NCI-H446 treated with DMSO at 0.1 percent for 48 hours (cell line): ENCODE measurements around the gene UBA52.

Source experiments
- DNase-seq: peaks from one replicate; lab custom pipeline; 2025; lab: John Stamatoyannopoulos, UW

UBA52 gene

DNA sequence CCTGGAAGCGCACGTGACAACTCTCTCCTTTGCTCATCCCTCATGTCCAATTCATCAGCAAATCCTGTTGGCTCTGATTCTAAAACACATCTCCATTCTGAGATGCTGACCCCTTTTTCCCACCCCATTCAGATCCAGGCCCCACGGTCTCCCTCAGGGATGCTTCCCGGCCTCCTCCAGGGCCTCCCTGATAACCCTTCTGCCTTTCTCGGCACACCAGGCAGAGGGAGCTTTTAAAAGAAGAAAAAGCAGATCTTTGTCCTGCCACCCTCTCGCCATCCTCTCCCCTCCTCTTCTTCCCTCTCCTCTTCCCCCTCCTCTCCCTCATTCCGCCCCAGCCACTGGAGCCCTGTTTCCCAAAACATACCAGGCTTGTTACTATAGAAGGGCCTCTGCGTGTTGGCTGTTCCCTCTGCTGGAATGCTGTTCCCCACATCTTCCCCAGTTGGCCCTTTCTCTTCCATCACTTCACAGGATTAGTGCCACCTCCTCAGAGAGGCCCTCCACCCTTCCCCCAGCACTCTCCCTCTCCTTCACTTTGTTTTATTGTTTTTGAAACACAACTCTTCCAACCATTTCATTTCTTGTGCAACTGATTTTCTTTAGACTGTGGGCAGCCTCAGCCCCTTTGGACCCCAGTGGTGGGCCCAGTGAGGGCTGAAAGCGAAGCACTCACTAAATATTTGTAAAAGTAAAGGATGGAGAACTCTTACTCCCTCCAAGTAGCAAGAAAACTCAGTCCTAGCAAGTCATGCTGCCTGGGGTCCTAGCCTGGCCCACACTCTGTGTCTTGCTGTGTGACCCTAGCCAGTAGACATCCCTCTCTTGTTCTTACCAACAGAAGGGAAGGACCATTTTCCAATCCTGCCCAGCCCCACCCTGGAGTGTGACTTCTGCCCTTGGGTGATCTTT is 37.4 kb downstream of the UBA52 start:
- DNase-seq = no peak

DNA sequence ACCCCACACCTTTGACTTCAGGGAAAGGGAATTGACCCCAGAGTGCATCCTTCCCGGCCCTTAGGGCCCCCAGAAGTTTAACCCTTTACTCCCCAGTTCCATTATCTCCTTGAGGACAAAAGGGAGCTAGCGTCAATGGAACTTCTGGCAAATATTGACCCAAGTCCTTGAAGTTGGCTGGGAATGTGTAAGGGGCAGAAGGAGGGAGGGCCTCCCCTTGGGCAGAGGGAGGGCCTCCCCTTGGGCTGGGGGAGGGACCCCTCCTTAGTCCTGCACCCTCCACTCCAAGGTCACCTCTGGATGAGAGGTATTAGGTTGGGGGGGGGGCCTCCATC is 38.0 kb downstream of the UBA52 start:
- no peak for DNase-seq

DNA sequence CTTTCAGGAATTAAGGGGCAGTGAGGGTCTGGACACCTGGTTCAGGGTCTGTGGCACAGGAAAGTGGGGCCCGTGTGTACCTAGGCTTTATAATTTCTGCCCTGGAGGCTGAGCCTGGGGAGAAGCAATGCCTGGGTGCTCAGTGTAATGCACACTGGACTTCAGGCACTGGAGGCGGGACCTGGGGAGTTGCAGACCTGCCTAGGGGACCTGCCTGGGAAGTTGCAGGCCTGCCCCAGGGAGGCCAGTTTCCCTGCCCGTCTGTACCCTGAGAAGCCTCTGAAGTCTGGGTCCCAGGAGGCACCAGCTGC is 38.5 kb downstream of the UBA52 start:
- DNase-seq = no peak

DNA sequence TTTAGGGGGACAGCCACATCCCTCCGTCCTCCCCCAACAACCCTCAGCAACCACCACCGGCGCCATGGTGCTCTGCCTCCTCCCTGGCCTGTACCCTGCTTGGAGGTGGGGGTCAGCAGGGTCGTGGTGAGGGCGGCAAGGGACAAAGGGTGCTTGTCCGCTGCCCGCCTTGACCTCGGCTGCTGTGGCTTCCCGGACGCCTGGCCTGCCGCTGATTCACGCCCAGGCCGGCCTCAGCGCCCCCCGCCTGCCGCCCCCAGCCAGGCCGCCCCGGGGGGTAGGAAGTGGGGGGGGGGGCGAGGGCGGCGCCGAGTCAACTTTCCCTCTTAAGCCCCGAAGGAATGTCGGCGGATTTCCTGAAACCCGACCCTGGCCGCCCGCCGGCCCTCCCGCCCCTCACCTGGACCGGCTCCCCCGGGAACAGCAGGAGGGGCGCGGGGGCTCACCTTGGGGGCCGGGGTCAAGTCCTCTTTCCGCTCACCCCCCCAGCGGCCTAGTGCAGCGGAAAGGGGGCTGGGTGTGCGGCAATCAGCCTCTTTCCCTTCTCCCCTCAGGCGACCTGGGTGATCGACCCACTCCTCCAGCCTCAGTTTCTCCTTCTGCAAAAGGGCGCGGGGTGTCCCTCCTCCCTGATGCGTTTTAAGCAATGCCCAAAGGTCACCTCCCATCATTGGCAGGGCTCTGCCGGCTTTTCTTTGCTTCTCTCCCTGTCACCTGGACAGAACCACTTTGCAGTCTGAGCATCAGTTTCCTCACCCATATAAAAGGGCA is 39.1 kb downstream of the UBA52 start:
- DNase-seq = no peak

DNA sequence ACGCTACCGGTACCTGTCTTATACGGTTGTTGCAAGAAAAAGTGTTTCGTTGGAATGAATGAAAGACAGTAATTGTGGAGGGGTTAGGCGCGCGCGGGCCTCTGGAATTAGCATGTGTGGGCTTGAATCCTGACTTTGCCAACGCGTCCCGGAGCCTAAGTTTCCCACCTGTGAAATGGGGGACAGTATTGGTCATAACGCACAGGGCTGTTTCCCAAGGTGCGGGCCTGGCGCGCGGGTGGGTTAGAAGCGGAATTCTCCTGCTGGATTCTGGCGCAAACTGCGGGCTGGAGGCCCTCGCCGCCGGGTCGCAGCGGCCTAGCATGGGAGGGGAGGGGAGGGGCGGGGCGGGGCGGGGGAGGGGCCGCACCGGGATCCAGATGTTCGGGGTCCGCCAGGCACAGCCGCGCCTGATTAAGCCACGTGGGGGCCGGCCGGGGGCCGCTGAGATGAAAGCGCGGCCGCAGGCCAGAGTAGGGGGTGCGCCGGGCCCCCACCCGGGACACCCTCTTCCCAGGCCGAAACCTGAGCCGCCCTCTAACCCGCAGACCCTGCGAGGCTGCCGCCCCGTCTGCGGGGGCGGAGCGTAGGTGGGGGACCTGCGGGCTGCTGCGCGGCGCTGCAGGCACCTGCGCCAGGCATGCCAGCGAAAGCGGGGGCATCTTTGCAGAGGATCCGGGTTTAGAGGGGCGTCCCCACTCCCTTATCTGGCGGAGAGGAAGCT is 39.8 kb downstream of the UBA52 start:
- no peak for DNase-seq

DNA sequence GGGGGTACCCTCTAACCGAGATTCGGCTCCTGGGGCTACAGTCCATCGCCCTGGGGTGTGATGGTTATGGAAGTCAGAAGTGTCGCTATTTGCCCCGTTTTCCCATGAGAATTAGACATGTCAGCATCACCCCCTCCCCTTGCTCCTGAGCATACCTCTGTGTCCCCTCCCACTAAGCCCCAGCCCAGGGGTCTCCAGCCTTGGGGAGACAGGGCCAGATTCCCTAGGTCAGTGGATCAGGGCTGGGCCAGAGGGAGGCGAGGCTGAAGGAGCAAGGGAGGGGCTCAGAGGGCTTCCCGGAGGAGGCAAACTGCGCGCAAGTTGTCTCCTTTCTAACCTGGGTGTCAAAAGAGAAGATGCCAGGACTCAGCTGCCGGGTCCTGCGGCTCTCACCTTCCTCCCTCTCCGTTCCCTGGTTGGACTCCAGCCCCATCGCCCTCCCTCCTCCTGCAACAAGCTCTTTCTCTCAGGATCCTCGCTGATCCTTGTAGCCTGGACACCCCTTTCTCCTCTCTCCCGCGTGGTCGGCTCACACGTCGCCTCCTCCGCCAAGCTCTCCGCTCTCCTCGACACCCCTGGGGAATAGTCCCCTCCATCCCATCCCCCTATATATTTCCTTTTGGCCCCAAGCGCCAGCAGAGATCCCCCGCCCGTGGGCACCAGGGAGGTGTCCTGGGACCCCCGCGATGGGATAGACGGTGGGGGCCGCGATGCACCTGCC is 40.6 kb downstream of the UBA52 start:
- no peak for DNase-seq

DNA sequence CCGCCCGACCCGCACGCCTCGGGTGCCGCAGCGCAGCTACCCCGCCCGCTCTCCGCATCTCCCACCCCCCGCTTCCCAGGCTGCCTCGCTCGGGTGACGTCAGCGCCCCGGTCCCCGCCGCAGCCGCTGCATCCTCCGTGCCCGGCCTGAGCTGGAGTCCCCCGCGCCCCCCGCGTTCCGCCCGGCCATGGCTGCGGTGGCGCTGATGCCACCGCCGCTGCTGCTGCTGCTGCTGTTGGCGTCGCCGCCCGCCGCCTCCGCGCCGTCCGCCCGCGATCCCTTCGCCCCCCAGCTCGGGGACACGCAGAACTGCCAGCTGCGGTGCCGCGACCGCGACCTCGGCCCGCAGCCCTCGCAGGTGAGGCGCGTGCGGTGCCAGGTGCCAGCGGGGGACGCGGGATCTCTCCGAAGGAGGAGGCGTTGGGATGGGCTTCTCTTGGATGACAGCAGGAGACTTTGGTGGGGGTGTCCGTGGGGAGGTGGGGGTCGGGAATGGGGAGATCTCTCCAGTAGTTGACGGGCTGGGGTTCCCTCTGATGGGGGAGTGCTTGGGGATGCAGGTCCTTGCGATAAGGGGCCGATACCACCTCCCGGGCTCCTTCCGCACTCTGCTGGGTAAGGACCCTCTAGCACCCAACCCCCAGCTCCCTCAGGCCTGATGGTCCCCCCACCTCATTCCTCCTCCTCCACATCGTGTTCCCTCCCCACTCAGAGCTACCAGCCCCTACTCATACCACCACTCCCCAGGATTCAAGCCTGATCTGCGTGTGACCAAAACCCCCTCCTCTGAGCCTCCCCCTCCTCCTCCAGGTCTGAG is 41.3 kb downstream of the UBA52 start, which contains the start of gene TMEM59L:
TMEM59L (plus strand) TSS at position 99 of the 817 bp plus-strand sequence; CDS start at position 188, 89 bp downstream.
- DNase-seq = no peak

DNA sequence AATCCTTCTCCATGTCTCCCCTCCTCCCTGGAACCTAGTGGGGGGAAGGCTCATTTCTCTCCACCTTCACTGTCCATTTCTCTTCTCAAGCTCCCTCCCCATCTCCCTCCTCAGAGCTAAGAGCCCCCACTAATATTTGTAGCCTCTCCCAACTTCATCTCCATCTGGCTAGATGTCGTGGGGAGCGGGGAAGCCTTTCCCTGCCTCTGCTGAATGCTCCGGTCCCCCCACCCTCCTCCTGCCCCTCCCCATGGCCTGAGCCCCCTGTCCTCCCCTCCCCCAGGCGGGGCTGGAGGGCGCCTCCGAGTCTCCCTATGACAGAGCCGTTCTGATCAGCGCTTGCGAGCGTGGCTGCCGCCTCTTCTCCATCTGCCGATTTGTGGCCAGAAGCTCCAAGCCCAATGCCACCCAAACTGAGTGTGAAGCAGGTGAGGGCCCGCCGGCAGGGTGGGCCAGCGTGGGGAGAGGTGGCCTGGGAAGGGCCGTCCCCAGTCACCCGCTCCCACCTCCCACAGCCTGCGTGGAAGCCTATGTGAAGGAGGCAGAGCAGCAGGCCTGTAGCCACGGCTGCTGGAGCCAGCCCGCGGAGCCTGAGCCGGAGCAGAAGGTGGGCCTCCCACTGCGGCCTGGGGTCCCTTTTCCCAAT is 42.1 kb downstream of the UBA52 start:
- DNase-seq = no peak

DNA sequence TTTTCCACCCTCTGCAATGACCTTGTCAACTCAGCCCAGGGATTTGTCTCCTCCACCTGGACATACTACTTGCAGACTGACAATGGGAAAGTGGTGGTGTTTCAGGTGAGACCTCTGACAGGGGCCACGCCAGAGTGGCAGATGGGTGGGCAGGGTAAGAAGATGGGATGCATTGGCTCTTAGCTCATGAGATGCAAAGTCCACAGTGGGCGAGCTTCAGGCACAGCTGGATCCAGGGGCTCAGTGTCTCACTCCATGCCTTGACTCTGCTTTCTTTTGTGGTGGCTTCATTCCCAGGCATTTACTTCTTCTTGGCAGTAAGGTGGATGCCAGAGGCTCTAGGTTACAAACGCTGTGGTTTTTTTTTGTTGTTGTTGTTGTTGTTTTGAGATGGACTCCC is 44.4 kb downstream of the UBA52 start:
- DNase-seq = no peak

DNA sequence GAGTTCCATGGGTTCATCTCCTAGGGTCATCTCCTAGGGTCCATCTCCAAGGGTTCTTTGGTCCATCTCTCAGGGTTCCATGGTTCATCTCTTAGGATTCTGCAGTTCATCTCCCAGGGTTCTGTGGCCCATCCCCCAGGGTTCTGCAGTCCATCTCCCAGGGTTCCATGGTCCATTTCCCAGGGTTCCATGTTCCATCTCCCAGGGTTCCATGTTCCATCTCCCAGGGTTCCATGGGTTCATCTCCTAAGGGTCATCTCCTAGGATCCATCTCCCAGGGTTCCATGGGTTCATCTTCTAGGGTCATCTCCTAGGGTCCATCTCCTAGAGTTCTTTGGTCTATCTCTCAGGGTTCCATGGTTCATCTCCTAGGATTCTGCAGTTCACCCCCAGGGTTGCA is 45.9 kb downstream of the UBA52 start:
- DNase-seq = no peak

DNA sequence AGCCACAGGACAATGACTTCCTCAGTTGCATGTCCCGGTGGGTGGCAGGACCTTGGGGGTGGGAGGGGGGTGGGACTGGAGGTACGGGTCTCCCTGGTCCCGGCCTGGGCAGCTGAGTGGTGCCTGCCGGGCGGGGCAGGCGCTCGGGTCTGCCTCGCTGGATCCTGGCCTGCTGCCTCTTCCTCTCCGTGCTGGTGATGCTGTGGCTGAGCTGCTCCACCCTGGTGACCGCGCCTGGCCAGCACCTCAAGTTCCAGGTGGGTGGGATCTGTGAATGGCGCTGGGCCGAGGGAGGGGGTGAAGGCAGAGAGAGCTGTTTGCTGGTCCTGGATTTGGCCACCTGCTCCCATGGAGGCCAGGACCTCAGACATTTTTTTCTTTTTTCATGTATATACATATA is 46.6 kb downstream of the UBA52 start:
- DNase-seq = no peak

DNA sequence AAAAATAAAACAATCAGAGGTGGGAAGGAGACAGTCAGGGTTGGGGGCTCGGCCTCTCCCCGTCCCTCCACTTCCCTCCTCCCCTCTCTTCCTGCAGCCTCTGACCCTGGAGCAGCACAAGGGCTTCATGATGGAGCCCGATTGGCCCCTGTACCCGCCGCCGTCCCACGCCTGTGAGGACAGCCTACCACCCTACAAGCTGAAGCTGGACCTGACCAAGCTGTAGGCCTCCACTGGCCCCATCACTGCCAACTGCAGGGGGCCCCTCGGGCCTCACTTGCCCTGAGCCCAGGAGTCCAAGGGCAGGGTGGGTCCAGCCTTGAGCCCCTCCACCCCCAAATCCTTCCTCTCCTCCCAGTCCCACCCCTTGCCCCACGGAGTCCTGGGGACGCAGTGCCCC is 48.7 kb downstream of the UBA52 start:
- no peak for DNase-seq

DNA sequence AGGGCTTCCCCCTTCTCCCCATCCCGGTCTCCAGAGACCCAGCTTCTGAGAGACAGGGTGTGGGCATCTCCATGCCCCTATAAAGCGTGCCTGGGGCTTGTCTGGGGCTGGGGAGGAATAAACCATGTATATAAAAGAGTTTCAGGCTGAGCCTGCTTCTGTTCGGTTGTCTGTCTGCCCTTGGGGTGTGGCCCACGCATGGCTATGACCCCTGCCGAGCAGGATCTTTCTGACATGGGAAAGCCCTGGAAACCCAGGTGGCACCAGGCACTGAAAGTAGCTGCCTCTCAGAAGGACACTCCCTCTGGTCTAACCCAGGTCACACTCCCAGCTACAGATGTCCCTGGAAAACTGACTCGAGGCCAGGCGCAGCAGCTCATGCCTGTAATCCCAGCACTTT is 49.2 kb downstream of the UBA52 start:
- no peak for DNase-seq

DNA sequence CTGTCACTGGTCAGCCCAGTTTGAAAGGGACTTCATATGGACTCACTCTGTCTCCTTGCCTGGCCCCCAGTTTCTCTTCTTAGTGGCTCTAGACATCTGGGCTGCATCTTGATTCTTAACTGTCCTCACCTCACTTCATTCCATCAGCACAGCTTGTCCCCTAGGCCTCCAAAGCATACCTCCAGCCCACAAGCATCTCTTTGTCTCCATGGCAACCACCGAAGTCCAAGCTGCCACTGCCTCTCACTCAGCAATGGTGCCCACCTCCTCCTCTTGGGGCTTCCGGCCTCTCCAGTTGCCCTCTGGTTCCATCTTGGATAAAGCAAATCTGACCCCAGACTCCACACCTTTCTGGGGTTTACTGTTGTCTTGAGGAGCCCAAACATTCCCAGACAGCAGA is 55.2 kb downstream of the UBA52 start:
- DNase-seq = no peak
